Measurements from ENCODE around the gene PLEKHN1.

- TF ChIP-seq, protein P1, sequence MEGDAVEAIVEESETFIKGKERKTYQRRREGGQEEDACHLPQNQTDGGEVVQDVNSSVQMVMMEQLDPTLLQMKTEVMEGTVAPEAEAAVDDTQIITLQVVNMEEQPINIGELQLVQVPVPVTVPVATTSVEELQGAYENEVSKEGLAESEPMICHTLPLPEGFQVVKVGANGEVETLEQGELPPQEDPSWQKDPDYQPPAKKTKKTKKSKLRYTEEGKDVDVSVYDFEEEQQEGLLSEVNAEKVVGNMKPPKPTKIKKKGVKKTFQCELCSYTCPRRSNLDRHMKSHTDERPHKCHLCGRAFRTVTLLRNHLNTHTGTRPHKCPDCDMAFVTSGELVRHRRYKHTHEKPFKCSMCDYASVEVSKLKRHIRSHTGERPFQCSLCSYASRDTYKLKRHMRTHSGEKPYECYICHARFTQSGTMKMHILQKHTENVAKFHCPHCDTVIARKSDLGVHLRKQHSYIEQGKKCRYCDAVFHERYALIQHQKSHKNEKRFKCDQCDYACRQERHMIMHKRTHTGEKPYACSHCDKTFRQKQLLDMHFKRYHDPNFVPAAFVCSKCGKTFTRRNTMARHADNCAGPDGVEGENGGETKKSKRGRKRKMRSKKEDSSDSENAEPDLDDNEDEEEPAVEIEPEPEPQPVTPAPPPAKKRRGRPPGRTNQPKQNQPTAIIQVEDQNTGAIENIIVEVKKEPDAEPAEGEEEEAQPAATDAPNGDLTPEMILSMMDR (IDR thresholded peaks at IDR 0.05): no peak
- TF ChIP-seq POLR2A (IDR thresholded peaks at IDR 0.05): no peak
Observed at GRCh38 chr1:951364-951763, 14.9 kb upstream of the PLEKHN1 start.

Measured in right lobe of liver (tissue), 4 donors.